T-helper 9 cell (primary cell): ENCODE measurements around the gene MVB12B.

Experiments used
- DNase-seq: peaks from one replicate; pipeline ENCODE4 v3.0.0-alpha.2; 2020

The MVB12B gene

GRCh38 chr9:126410229-126410628 is 83.6 kb downstream of the MVB12B start:
- no peak for DNase-seq

GRCh38 chr9:126411225-126411947 is 84.8 kb downstream of the MVB12B start:
- DNase-seq: no peak

GRCh38 chr9:126411948-126412284 is 85.3 kb downstream of the MVB12B start:
- DNase-seq: no peak

- DNase-seq: no peak
Observed at GRCh38 chr9:126412905-126413304, 86.3 kb downstream of the MVB12B start.

GRCh38 chr9:126413391-126414068 is 86.9 kb downstream of the MVB12B start:
- no peak for DNase-seq

GRCh38 chr9:126415741-126416370 is 89.2 kb downstream of the MVB12B start:
- no peak for DNase-seq

GRCh38 chr9:126417043-126417442 is 90.4 kb downstream of the MVB12B start:
- DNase-seq: no peak

- DNase-seq: no peak
Observed at GRCh38 chr9:126417684-126418083, 91.1 kb downstream of the MVB12B start.

GRCh38 chr9:126418608-126419007 is 92.0 kb downstream of the MVB12B start:
- DNase-seq: no peak

- DNase-seq: no peak
Observed at GRCh38 chr9:126419475-126419874, 92.8 kb downstream of the MVB12B start.

- no peak for DNase-seq
Observed at GRCh38 chr9:126420135-126420534, 93.5 kb downstream of the MVB12B start.

GRCh38 chr9:126420643-126421564 is 94.3 kb downstream of the MVB12B start:
- DNase-seq: no peak

- DNase-seq: no peak
Observed at GRCh38 chr9:126421567-126422428, 95.2 kb downstream of the MVB12B start.

GRCh38 chr9:126423142-126423915 is 96.7 kb downstream of the MVB12B start:
- no peak for DNase-seq

GRCh38 chr9:126423916-126424185 is 97.2 kb downstream of the MVB12B start:
- no peak for DNase-seq

- DNase-seq: no peak
Observed at GRCh38 chr9:126424511-126424910, 97.9 kb downstream of the MVB12B start.

- DNase-seq: no peak
Observed at GRCh38 chr9:126428534-126429175, 102.0 kb downstream of the MVB12B start.

GRCh38 chr9:126429190-126429589 is 102.6 kb downstream of the MVB12B start:
- no peak for DNase-seq

GRCh38 chr9:126430124-126430523 is 103.5 kb downstream of the MVB12B start:
- DNase-seq: no peak

GRCh38 chr9:126431077-126431742 is 104.6 kb downstream of the MVB12B start:
- no peak for DNase-seq
